Smooth muscle cell of bladder (primary cell): ENCODE results near the gene ATG4B. TPM values are rescaled to one million over a fixed set of nuclear protein-coding genes. Genes with fewer than 3 reads are reported as not detected.

Experiments used
- total RNA-seq: library from RNA; depleted of rRNA; stranded (reverse); fragments of >200 nt; gene quantifications from 2 replicates; pipeline ENCODE4 v1.2.3, GENCODE V29; 2014

The ATG4B gene
- total RNA-seq = 39.4 and 62.1 TPM in 2 replicates

GRCh38 chr2:241637018-241637794, at the start of gene ATG4B, which contains the start of gene THAP4:
Gene ATG4B (plus strand): TSS chr2:241637693. CDS start chr2:241637715, 22 bp downstream.
Gene THAP4 (minus strand): TSS chr2:241637158. CDS start chr2:241637017, 141 bp downstream.

GRCh38 chr2:241686650-241687425, 49.3 kb downstream of the ATG4B start, which contains the start of gene DTYMK:
Gene DTYMK (minus strand): TSS chr2:241686815. CDS start chr2:241686783, 32 bp downstream.

GRCh38 chr2:241701399-241702154, 64.1 kb downstream of the ATG4B start, which contains the start of gene ING5:
Gene ING5 (plus strand): TSS chr2:241702039. CDS start chr2:241702066, 27 bp downstream.

Other genes with a start within 250 kb of the ATG4B start
- gene STK25, start 129.1 kb upstream of the ATG4B start, total RNA-seq = 140 and 173 TPM in 2 replicates
- 8.4 and 12.9 TPM in 2 replicates for gene BOK, start 78.9 kb upstream of the ATG4B start, total RNA-seq
- gene THAP4, start 535 bp upstream of the ATG4B start, total RNA-seq = 43.8 and 48.3 TPM in 2 replicates
- gene DTYMK, start 49.1 kb downstream of the ATG4B start, total RNA-seq = 11.7 and 13.8 TPM in 2 replicates
- gene ING5, start 64.3 kb downstream of the ATG4B start, total RNA-seq = 27.7 and 31.1 TPM in 2 replicates
- 22.1 and 22.2 TPM in 2 replicates for gene D2HGDH, start 96.9 kb downstream of the ATG4B start, total RNA-seq
- gene GAL3ST2, start 139.1 kb downstream of the ATG4B start, total RNA-seq = 0.18 TPM in 1 of 2 replicates, not detected in the other
- under 0.01 TPM in 1 of 2 replicates, not detected in the other for gene NEU4, start 171.5 kb downstream of the ATG4B start, total RNA-seq
- gene PDCD1, start 221.2 kb downstream of the ATG4B start, total RNA-seq = not detected in 2 replicates
- not detected in 2 replicates for gene RTP5, start 232.0 kb downstream of the ATG4B start, total RNA-seq